Neural crest cell (in vitro differentiated cells): ENCODE results near the gene GRAP2. TPM values are rescaled to one million over a fixed set of nuclear protein-coding genes. Genes with fewer than 3 reads are reported as not detected.

Source experiments
- DNase-seq: peaks from one replicate; pipeline ENCODE4 v3.0.0; 2021; ENCODE audit warnings: low read depth, mixed read lengths, low spot score
- H3K27ac Mint-ChIP-seq: one replicate; pipeline ENCODE4 v1.8.0; 2021; ENCODE audit warnings: mild to moderate bottlenecking, mixed read lengths; ENCODE audit not compliant: unreplicated experiment
- H3K27me3 Mint-ChIP-seq: 2 replicates; pipeline ENCODE4 v1.8.0; 2021; ENCODE audit warnings: low read depth, mild to moderate bottlenecking, mixed read lengths
- H3K36me3 Mint-ChIP-seq: 2 replicates; pipeline ENCODE4 v1.8.0; 2021; ENCODE audit warnings: low read depth, mild to moderate bottlenecking, mixed read lengths
- H3K4me1 Mint-ChIP-seq: 2 replicates; pipeline ENCODE4 v1.8.0; 2021; ENCODE audit warnings: mixed read lengths
- H3K4me3 Mint-ChIP-seq: one replicate; pipeline ENCODE4 v1.8.0; 2021; ENCODE audit warnings: mild to moderate bottlenecking, mixed read lengths
- H3K9me3 Mint-ChIP-seq: 2 replicates; pipeline ENCODE4 v1.8.0; 2021; ENCODE audit warnings: mixed read lengths
- total RNA-seq: library from RNA; stranded (reverse); gene quantifications from 2 replicates; pipeline ENCODE4 v1.2.1, GENCODE V29; 2021
- TF ChIP-seq, protein P1 (sequence below): fragments of 200-600 bp; sonication (generic); conservative IDR thresholded peaks from 2 replicates; pipeline ENCODE4 v1.5.0; 2021; ENCODE audit warnings: antibody characterized with exemption, mild to moderate bottlenecking

The GRAP2 gene
- total RNA-seq, 1 donor from 2014 or later: 0.12 TPM

GRCh38 chr22:39942439-39943230, 41.8 kb downstream of the GRAP2 start:
- Mint-ChIP-seq H3K4me3 (no peak overlapping the region), H3K27me3 (no peaks in the 10 kb centered on the region), H3K4me1 (peaks cover 22% of the 10 kb centered on the region), H3K36me3 (no peaks in the 10 kb centered on the region), H3K9me3 (no peaks in the 10 kb centered on the region), H3K27ac (no peak overlapping the region)
- no peak for DNase-seq
- TF ChIP-seq, protein P1, sequence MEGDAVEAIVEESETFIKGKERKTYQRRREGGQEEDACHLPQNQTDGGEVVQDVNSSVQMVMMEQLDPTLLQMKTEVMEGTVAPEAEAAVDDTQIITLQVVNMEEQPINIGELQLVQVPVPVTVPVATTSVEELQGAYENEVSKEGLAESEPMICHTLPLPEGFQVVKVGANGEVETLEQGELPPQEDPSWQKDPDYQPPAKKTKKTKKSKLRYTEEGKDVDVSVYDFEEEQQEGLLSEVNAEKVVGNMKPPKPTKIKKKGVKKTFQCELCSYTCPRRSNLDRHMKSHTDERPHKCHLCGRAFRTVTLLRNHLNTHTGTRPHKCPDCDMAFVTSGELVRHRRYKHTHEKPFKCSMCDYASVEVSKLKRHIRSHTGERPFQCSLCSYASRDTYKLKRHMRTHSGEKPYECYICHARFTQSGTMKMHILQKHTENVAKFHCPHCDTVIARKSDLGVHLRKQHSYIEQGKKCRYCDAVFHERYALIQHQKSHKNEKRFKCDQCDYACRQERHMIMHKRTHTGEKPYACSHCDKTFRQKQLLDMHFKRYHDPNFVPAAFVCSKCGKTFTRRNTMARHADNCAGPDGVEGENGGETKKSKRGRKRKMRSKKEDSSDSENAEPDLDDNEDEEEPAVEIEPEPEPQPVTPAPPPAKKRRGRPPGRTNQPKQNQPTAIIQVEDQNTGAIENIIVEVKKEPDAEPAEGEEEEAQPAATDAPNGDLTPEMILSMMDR: no peak

DNA sequence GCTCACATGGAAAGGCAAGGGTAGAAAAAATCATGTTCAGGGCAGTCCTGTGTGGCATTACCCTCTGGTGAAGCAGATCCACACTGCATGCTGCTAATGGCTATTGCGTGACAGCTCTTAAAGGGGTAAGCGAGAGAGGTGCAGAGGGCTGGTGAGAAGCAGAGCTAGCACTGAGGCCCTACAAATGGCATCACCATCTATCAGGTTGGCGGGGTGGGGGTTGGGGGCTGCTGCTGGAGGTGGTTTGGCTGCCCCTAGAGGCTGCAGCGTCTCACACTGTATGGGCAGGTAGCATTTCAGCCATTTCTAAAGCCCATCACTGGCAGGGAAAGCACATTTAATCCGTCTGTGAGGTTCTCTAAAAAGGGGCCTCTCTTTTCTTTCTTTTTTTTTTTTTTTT, 42.5 kb downstream of the GRAP2 start:
- TF ChIP-seq, protein P1: peak; percentile 27
- Mint-ChIP-seq H3K4me3 (no peak overlapping the region), H3K36me3 (no peaks in the 10 kb centered on the region), H3K27ac (no peak overlapping the region), H3K9me3 (no peaks in the 10 kb centered on the region), H3K4me1 (peaks cover 22% of the 10 kb centered on the region), H3K27me3 (no peaks in the 10 kb centered on the region)
- no peak for DNase-seq

DNA sequence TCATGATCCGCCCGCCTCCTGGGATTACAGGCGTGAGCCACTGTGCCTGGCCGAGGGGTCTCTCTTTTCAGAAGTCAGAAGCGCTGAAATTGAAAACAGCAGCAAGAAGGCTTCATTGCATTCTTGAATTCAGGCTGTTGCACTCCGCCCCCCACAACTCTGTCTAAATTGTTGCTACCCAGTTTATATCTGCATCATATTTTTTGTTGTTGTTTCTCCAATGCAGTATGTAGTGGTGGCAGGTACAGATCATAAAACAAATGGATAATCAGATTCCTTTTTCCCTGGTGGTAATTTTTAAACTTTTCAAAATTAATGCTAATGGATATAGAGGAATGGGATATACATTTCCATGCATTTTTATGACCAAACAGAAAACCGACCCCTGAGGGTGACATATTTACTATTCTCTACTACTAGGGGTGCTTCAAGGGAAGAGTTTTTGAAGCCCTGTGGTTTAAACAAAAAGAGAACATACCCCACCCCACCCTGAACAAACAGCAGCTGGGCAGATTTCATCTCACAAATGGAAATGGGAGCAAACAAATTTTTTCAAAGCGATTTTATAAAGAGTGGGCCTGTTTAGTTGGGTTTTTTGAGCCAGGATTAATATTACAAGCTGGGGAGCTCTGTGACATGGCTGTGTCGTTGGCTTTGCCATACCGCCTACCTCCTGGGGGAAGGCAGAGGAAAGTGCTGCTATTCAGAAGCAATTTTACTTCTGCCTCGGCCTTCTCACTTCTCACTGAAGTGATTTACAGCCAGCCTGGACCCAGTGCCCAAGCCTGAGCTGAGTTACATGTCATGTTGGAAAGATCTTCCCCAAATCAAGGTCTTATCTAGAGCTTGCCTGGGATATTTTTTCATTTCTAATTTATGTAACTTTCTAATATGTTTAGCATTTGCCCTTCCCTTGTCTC, 43.3 kb downstream of the GRAP2 start:
- H3K36me3 Mint-ChIP-seq: no peaks in the 10 kb centered on the region
- no peak overlapping the region for H3K27ac Mint-ChIP-seq
- no peaks in the 10 kb centered on the region for H3K9me3 Mint-ChIP-seq
- DNase-seq: no peak
- H3K27me3 Mint-ChIP-seq: no peaks in the 10 kb centered on the region
- H3K4me1 Mint-ChIP-seq: peaks cover 22% of the 10 kb centered on the region
- TF ChIP-seq, protein P1: no peak
- no peak overlapping the region for H3K4me3 Mint-ChIP-seq

DNA sequence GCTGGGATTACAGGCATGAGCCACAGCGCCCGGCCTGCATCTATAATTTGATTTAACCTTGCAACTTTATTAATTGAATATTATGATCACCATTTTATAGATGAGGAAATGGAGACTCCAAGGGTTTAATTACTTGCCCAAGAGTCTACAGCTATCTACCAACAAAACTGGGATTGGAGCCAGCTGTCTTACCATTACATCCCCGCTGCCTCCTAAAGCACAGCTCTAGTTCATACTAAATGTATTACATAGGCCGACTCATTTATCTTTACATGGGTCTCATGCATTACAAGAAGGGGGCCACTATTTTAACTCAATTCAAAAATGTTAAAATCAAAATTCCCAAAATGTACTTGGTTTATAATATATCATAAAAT, 45.2 kb downstream of the GRAP2 start:
- Mint-ChIP-seq H3K4me3 (no peak overlapping the region), H3K9me3 (peaks cover 3% of the 10 kb centered on the region), H3K36me3 (no peaks in the 10 kb centered on the region), H3K4me1 (peaks cover 20% of the 10 kb centered on the region), H3K27ac (no peak overlapping the region), H3K27me3 (no peaks in the 10 kb centered on the region)
- DNase-seq: no peak
- TF ChIP-seq, protein P1: no peak

- H3K4me1 Mint-ChIP-seq: peaks cover 20% of the 10 kb centered on the region
- no peaks in the 10 kb centered on the region for H3K36me3 Mint-ChIP-seq
- H3K27me3 Mint-ChIP-seq: no peaks in the 10 kb centered on the region
- TF ChIP-seq, protein P1: no peak
- no peak for DNase-seq
- H3K9me3 Mint-ChIP-seq: peaks cover 3% of the 10 kb centered on the region
- no peak overlapping the region for H3K4me3 Mint-ChIP-seq
- H3K27ac Mint-ChIP-seq: no peak overlapping the region
Measured at GRCh38 chr22:39946503-39947219, 45.8 kb downstream of the GRAP2 start.
